ENCODE results near the gene IST1.
"Not testable (repeated sequence)": the region's sequence is repeated elsewhere in the genome, so short reads cannot be mapped to it uniquely, and the experiment has no call there.

Gene IST1

GRCh38 chr16:71882505-71883167 is 12.7 kb upstream of the IST1 start:
- DNase-seq (ENCODE audit: low spot score): peak; percentile 77

GRCh38 chr16:71883168-71883848 is 12.0 kb upstream of the IST1 start:
- no peak for DNase-seq (ENCODE audit: low spot score)

- DNase-seq (ENCODE audit: low spot score): peak; percentile 95
Observed at GRCh38 chr16:71883849-71884638, 11.3 kb upstream of the IST1 start, which contains the start of gene ZNF821. TSS of gene ZNF821 (minus strand) at chr16:71884182. CDS start at chr16:71879946, 4,236 bp downstream.

GRCh38 chr16:71885261-71885650 is 10.1 kb upstream of the IST1 start:
- no peak for DNase-seq (ENCODE audit: low spot score)

- no peak for DNase-seq (ENCODE audit: low spot score)
Observed at GRCh38 chr16:71889147-71889546, 6.2 kb upstream of the IST1 start.

- DNase-seq (ENCODE audit: low spot score): no peak
Observed at GRCh38 chr16:71893888-71894228, 1.5 kb upstream of the IST1 start.

- DNase-seq (ENCODE audit: low spot score): peak; percentile 18
Observed at GRCh38 chr16:71894229-71894920, 956 bp upstream of the IST1 start.

- peak; percentile 41 for DNase-seq (ENCODE audit: low spot score)
Observed at GRCh38 chr16:71895679-71896365, 491 bp downstream of the IST1 start.

GRCh38 chr16:71896764-71897368 is 1.5 kb downstream of the IST1 start:
- DNase-seq (ENCODE audit: low spot score): no peak

GRCh38 chr16:71899171-71899570 is 3.8 kb downstream of the IST1 start:
- no peak for DNase-seq (ENCODE audit: low spot score)

GRCh38 chr16:71902656-71903365 is 7.5 kb downstream of the IST1 start:
- DNase-seq (ENCODE audit: low spot score): no peak

GRCh38 chr16:71903608-71904007 is 8.3 kb downstream of the IST1 start:
- no peak for DNase-seq (ENCODE audit: low spot score)

GRCh38 chr16:71904239-71904638 is 8.9 kb downstream of the IST1 start:
- DNase-seq (ENCODE audit: low spot score): no peak

GRCh38 chr16:71905765-71906164 is 10.4 kb downstream of the IST1 start:
- not testable (repeated sequence) for DNase-seq (ENCODE audit: low spot score)

- DNase-seq (ENCODE audit: low spot score): no peak
Observed at GRCh38 chr16:71911121-71911520, 15.8 kb downstream of the IST1 start.

GRCh38 chr16:71912534-71913275 is 17.4 kb downstream of the IST1 start:
- DNase-seq (ENCODE audit: low spot score): no peak

- DNase-seq (ENCODE audit: low spot score): no peak
Observed at GRCh38 chr16:71914802-71915201, 19.5 kb downstream of the IST1 start.

GRCh38 chr16:71915350-71915749 is 20.0 kb downstream of the IST1 start:
- DNase-seq (ENCODE audit: low spot score): no peak

- no peak for DNase-seq (ENCODE audit: low spot score)
Observed at GRCh38 chr16:71916397-71916920, 21.1 kb downstream of the IST1 start.

- DNase-seq (ENCODE audit: low spot score): peak; percentile 44
Observed at GRCh38 chr16:71917900-71918299, 22.6 kb downstream of the IST1 start.
